ENCODE measurements around the gene NINJ1. TPM values are rescaled to one million over a fixed set of nuclear protein-coding genes. Genes with fewer than 3 reads are reported as not detected.

Gene NINJ1
- total and polyA plus RNA-seq, 2 of the 13 experiments (the other 11 are each of a cell fraction or from before 2014, with no cell fraction given): 81.2 to 92.1 TPM

DNA sequence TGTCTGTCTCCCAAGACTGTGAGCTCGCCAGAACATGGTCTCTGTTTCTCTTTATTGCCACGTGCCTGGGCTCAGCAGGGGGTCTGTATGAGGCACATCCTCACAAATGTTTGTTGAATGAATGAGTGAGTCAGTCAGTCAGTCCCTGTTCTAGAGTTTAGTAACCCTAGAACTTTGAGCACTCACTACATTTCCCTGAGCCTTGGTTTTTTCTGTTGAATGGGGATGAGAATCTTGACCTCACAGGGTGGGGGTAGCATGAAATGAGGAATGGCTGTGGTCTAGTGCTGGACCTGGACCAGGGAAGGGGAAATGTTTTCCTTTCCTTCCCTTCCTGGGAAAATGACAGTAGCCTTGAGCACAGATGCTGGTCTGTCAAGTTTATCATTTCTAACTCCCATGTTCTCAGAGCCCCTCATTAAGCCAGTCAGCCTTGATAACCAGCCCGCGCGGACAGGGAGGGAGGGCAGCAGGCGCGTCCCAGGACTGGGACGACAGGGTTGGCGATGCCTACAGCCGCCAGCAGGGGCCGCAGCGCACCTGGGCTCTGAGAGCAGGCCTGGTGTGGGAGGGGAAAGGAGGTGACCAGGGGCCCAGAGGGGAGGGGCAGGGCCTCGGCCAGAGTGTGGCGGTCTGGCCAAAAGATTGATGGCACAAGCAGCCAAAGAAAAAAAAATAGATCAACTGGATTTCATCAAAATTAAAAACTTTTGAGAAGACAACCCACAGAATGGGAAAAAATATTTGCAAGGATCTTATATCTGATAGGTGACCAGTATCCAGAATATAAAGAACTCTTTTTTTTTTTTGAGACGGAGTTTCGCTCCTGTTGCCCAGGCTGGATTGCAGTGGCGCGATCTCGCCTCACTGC is 25.8 kb upstream of the NINJ1 start (continued):
- TF ChIP-seq TARDBP (CRISPR knock-in tag; IDR thresholded peaks at IDR 0.05) (no peak; the same call in 1 of the 2 replicates), MEF2D (CRISPR knock-in tag; IDR thresholded peaks at IDR 0.05) (no peak), KLF13 (CRISPR knock-in tag; IDR thresholded peaks at IDR 0.05) (no peak), MLLT10 (CRISPR knock-in tag; IDR thresholded peaks at IDR 0.05) (no peak), HBP1 (CRISPR knock-in tag; IDR thresholded peaks at IDR 0.05; ENCODE audit: low read depth) (no peak), SSRP1 (CRISPR knock-in tag; IDR thresholded peaks at IDR 0.05) (no peak), HNRNPH1 (optimal IDR thresholded peaks at IDR 0.05; ENCODE audit: low read depth, low read length) (no peak), FOXK2 (IDR thresholded peaks at IDR 0.05) (no peak), LRRFIP1 (CRISPR knock-in tag; conservative IDR thresholded peaks at IDR 0.05) (no peak), POGZ (CRISPR knock-in tag; IDR thresholded peaks at IDR 0.05) (no peak), ZNF34 (CRISPR knock-in tag; IDR thresholded peaks at IDR 0.05; ENCODE audit: borderline replicate concordance) (no peak)
- TF ChIP-seq, protein P1, sequence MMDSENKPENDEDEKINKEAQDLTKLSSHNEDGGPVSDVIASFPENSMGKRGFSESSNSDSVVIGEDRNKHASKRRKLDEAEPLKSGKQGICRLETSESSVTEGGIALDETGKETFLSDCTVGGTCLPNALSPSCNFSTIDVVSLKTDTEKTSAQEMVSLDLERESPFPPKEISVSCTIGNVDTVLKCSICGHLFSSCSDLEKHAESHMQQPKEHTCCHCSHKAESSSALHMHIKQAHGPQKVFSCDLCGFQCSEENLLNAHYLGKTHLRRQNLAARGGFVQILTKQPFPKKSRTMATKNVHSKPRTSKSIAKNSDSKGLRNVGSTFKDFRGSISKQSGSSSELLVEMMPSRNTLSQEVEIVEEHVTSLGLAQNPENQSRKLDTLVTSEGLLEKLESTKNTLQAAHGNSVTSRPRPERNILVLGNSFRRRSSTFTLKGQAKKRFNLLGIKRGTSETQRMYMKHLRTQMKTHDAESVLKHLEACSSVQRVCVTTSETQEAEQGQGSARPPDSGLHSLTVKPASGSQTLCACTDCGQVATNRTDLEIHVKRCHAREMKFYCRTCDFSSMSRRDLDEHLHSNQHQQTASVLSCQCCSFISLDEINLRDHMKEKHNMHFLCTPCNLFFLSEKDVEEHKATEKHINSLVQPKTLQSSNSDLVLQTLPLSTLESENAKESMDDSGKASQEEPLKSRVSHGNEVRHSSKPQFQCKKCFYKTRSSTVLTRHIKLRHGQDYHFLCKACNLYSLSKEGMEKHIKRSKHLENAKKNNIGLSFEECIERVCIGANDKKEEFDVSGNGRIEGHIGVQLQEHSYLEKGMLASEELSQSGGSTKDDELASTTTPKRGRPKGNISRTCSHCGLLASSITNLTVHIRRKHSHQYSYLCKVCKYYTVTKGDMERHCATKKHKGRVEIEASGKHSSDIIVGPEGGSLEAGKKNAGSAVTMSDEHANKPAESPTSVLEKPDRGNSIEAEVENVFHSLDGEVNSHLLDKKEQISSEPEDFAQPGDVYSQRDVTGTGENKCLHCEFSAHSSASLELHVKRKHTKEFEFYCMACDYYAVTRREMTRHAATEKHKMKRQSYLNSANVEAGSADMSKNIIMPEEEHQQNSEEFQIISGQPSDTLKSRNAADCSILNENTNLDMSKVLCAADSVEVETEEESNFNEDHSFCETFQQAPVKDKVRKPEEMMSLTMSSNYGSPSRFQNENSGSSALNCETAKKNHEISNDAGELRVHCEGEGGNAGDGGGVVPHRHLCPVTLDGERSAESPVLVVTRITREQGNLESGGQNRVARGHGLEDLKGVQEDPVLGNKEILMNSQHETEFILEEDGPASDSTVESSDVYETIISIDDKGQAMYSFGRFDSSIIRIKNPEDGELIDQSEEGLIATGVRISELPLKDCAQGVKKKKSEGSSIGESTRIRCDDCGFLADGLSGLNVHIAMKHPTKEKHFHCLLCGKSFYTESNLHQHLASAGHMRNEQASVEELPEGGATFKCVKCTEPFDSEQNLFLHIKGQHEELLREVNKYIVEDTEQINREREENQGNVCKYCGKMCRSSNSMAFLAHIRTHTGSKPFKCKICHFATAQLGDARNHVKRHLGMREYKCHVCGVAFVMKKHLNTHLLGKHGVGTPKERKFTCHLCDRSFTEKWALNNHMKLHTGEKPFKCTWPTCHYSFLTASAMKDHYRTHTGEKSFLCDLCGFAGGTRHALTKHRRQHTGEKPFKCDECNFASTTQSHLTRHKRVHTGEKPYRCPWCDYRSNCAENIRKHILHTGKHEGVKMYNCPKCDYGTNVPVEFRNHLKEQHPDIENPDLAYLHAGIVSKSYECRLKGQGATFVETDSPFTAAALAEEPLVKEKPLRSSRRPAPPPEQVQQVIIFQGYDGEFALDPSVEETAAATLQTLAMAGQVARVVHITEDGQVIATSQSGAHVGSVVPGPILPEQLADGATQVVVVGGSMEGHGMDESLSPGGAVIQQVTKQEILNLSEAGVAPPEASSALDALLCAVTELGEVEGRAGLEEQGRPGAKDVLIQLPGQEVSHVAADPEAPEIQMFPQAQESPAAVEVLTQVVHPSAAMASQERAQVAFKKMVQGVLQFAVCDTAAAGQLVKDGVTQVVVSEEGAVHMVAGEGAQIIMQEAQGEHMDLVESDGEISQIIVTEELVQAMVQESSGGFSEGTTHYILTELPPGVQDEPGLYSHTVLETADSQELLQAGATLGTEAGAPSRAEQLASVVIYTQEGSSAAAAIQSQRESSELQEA (CRISPR knock-in tag; IDR thresholded peaks at IDR 0.05; ENCODE audit: not compliant biosample characterization): no peak
- TF ChIP-seq, protein P2, sequence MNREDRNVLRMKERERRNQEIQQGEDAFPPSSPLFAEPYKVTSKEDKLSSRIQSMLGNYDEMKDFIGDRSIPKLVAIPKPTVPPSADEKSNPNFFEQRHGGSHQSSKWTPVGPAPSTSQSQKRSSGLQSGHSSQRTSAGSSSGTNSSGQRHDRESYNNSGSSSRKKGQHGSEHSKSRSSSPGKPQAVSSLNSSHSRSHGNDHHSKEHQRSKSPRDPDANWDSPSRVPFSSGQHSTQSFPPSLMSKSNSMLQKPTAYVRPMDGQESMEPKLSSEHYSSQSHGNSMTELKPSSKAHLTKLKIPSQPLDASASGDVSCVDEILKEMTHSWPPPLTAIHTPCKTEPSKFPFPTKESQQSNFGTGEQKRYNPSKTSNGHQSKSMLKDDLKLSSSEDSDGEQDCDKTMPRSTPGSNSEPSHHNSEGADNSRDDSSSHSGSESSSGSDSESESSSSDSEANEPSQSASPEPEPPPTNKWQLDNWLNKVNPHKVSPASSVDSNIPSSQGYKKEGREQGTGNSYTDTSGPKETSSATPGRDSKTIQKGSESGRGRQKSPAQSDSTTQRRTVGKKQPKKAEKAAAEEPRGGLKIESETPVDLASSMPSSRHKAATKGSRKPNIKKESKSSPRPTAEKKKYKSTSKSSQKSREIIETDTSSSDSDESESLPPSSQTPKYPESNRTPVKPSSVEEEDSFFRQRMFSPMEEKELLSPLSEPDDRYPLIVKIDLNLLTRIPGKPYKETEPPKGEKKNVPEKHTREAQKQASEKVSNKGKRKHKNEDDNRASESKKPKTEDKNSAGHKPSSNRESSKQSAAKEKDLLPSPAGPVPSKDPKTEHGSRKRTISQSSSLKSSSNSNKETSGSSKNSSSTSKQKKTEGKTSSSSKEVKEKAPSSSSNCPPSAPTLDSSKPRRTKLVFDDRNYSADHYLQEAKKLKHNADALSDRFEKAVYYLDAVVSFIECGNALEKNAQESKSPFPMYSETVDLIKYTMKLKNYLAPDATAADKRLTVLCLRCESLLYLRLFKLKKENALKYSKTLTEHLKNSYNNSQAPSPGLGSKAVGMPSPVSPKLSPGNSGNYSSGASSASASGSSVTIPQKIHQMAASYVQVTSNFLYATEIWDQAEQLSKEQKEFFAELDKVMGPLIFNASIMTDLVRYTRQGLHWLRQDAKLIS (CRISPR knock-in tag; IDR thresholded peaks at IDR 0.05): no peak
